ENCODE data around the gene MYO16.

DNA sequence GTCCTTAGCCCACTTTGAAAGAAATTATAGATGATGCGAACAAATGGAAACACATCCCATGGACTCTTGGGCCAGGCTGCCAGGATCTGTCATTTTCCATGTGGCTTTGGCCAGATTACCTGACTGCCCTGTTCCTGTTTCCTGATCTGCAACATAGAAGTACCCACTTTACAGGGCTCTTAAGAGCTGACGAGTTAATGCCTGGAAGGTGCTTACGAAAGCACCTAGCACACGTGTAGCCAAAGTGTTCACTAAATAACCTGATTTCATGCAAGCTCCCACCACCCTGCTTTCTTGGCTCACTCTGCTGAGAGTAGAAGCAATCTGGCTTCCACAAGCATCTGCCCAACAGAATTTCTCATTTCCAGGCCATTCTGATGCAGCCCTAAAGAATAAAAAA, 575.2 kb downstream of the MYO16 start:
- TF ChIP-seq, protein P1, sequence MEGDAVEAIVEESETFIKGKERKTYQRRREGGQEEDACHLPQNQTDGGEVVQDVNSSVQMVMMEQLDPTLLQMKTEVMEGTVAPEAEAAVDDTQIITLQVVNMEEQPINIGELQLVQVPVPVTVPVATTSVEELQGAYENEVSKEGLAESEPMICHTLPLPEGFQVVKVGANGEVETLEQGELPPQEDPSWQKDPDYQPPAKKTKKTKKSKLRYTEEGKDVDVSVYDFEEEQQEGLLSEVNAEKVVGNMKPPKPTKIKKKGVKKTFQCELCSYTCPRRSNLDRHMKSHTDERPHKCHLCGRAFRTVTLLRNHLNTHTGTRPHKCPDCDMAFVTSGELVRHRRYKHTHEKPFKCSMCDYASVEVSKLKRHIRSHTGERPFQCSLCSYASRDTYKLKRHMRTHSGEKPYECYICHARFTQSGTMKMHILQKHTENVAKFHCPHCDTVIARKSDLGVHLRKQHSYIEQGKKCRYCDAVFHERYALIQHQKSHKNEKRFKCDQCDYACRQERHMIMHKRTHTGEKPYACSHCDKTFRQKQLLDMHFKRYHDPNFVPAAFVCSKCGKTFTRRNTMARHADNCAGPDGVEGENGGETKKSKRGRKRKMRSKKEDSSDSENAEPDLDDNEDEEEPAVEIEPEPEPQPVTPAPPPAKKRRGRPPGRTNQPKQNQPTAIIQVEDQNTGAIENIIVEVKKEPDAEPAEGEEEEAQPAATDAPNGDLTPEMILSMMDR (IDR thresholded peaks at IDR 0.05): no peak
- TF ChIP-seq POLR2A (IDR thresholded peaks at IDR 0.05) (no peak), EP300 (IDR thresholded peaks at IDR 0.05) (no peak)

All from tibial nerve (tissue), 4 donors.